Neuron (in vitro differentiated cells): ENCODE measurements around the gene B3GALNT1.

Experiments used
- H2AFZ ChIP-seq: one replicate; pipeline ENCODE4 v1.6.1; 2013; ENCODE audit warnings: low read depth, mild to moderate bottlenecking, inconsistent platforms, low read length, moderate library complexity
- H3K27me3 ChIP-seq: one replicate; pipeline ENCODE4 v1.6.1; 2013; ENCODE audit warnings: low read length; ENCODE audit not compliant: insufficient read depth
- H3K36me3 ChIP-seq: one replicate; pipeline ENCODE4 v1.6.1; 2013; ENCODE audit warnings: low read length; ENCODE audit not compliant: insufficient read depth
- H3K4me1 ChIP-seq: one replicate; pipeline ENCODE4 v1.6.1; 2013; ENCODE audit warnings: low read length; ENCODE audit not compliant: insufficient read depth
- H3K4me3 ChIP-seq: 2 replicates; pipeline ENCODE4 v1.5.1; 2013; ENCODE audit warnings: mild to moderate bottlenecking, low read length, moderate library complexity
- H3K9me3 ChIP-seq: one replicate; pipeline ENCODE4 v1.6.1; 2013; ENCODE audit warnings: low read length

B3GALNT1 gene, protein sequence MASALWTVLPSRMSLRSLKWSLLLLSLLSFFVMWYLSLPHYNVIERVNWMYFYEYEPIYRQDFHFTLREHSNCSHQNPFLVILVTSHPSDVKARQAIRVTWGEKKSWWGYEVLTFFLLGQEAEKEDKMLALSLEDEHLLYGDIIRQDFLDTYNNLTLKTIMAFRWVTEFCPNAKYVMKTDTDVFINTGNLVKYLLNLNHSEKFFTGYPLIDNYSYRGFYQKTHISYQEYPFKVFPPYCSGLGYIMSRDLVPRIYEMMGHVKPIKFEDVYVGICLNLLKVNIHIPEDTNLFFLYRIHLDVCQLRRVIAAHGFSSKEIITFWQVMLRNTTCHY

DNA sequence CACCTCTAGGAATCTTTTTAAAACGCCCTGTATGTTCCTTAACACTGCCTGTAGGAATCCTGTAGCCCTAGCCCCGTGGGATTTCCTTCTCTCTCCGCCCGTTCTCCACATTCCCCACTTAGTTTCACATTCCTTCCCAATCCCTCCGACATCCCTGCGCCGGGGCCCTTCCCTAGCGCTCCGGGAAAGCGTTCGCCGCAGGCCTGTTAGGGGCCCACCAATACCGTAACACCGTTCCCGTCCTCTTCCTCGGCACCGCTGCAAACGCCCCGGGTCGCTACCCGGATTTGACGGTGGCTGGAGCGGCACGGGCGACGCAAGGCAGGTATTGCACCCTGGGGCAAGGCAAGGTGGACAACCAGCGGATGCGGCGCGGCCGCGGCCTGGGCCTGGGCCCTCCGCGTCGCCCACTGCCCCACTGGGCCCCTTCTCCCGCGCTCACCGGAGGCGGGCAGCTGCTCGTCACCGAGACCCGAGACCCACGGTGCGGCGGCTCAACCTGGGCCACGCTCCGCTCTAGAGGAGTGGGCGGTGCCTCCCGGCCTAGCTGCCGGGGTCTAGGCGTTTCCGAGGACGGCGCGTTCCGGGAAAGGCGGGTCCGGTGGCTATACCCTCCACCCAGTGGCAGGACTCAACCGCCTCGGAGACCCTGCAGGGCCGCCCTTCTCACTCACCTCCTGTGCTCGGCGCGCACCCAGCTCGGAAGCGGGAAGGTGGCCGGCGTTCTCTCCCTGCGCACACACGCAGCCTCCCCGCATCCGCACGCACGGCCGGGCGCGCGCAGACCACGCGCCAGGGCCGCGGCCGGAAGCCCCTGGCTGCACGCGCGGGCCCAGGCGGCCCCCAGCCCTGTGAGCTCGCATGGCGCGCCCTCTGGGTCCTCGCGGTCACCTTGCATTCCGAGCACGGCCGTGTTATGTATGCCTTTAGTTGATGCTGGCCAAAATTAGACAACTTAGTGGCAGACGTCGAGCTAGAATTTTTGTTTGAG lies at the start of gene B3GALNT1:
B3GALNT1 (minus strand) TSS at position 789 of the 991 bp plus-strand sequence. CDS start 18,595 bp downstream, outside the sequence.
- no peaks in the 10 kb centered on the region for H3K4me1 ChIP-seq
- peaks cover 9% of the 10 kb centered on the region for H3K9me3 ChIP-seq
- no peaks in the 10 kb centered on the region for H3K27me3 ChIP-seq
- H3K4me3 ChIP-seq, result peak within 1 kb of the TSS; percentile 11
- H2AFZ ChIP-seq, result peak within 1 kb of the TSS; percentile 32
- no peaks in the 10 kb centered on the region for H3K36me3 ChIP-seq

DNA sequence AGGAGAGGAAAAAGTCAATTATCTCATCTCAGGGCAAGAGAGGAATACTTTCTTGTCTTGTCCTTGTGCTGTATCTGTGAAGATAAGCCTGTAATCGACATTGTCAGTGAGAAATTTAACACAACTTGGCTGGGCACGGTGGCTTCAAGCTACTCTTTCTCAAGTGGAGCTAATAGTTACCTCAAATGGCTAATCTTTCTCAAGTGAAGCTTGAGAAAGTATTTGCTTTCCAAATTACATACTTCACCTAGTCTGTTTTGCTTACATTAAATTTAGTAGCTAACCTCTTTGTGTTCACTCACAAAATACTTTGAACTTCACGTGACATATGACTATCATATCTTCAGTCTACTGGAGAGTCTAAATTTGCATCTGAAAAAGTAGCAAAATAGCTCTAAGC lies 48.3 kb upstream of the B3GALNT1 start:
- Histone ChIP-seq H3K36me3 (no peaks in the 10 kb centered on the region), H3K4me1 (no peaks in the 10 kb centered on the region), H3K9me3 (no peaks in the 10 kb centered on the region), H2AFZ (no peak overlapping the region), H3K4me3 (no peak overlapping the region), H3K27me3 (no peaks in the 10 kb centered on the region)

DNA sequence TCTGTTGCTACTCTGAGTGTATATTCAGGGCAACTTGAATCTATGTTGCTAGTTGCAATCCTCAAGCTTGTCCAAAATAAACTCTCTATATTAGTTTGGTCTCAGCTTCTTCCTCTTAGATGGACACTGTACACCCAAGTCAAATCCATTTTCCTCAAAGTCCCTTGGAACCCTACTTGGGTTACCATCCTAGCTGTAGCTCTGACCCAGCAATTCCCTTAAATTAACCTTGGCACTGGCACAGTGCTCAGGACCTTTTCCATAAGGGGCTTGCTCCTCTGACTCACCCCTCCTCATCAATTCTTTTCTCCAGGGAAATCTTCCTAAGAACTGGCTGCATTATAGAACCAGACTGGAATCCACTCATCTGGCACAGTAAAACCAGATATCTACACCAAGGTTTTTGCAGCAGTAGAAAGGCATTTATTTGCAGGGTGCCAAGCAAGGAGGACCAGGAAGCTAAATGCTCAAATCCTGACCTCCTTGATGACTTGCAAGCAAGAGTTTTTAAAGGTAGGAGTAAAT lies 44.9 kb upstream of the B3GALNT1 start:
- Histone ChIP-seq H3K36me3 (no peaks in the 10 kb centered on the region), H2AFZ (no peak overlapping the region), H3K27me3 (no peaks in the 10 kb centered on the region), H3K9me3 (no peaks in the 10 kb centered on the region), H3K4me3 (no peak overlapping the region), H3K4me1 (no peaks in the 10 kb centered on the region)

DNA sequence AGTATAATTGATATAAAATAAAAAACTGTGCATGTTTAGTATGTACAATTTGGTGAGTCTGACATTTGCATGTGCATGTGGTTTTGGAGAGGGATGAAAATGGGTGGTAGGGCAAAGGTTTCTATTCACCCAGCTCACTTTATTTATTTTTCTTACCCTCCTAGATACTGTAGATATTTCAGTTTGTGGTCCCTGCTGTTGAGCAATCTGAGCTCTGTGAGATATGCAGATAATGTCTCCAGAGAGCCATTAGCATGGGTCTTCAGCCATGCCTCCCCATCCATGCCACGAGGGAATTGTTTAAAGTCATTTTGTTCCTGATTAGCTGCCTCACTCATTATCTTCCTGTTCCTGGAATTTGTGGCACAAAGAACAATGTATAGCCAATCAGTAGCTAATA lies 44.4 kb upstream of the B3GALNT1 start:
- Histone ChIP-seq H3K27me3 (no peaks in the 10 kb centered on the region), H2AFZ (no peak overlapping the region), H3K4me1 (no peaks in the 10 kb centered on the region), H3K9me3 (no peaks in the 10 kb centered on the region), H3K36me3 (no peaks in the 10 kb centered on the region), H3K4me3 (no peak overlapping the region)

DNA sequence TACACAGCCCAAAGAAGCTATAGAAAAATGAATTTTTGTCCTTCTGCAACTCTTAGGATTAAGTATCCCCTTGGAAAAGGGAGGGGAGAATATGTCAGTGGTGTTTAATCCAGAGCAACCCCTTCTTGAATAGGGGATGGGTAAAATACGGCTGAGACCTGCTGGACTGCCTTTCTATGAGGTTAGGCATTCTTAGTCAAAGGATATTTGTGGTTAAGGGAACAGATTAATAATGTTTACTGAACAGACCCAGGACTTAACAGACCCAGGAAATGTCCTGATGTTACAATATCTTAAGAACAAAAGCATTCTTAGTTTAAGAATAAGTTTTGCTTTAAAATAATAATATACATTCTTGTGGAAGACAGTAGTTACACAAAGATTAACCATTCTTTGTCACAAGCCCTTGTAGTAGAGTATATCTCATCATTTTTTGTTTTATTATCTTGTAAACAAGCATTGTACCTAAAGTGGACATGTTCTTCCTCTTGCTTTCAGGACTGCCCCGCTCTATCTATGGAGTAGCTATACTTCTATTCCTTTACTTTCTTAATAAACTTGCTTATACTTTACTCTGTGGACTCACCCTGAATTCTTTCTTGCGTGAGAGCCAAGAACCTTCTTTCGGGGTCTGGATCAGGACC lies 43.8 kb upstream of the B3GALNT1 start:
- Histone ChIP-seq H3K27me3 (no peaks in the 10 kb centered on the region), H3K4me1 (no peaks in the 10 kb centered on the region), H3K4me3 (no peak overlapping the region), H2AFZ (no peak overlapping the region), H3K36me3 (no peaks in the 10 kb centered on the region), H3K9me3 (no peaks in the 10 kb centered on the region)

DNA sequence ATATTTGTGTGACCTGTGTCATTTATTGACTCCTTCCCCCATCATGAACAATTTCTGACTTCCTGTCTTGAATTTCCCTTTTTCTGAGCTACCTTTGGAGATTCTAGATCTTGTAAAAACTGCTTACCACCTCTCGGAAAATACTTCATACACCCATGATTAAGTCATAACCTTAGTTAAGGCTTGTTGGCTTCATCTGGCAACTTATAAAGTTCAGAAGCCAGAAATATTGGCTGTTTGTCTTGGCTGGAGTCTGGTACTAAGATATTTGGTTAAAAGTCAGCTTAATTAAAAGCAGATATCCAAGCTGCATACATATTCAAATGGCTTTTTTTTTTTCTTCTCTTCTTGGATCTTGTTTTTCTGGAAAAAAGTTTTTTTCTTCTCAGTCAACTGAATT lies 37.3 kb upstream of the B3GALNT1 start:
- Histone ChIP-seq H3K4me3 (no peak overlapping the region), H3K9me3 (no peaks in the 10 kb centered on the region), H3K36me3 (no peaks in the 10 kb centered on the region), H2AFZ (no peak overlapping the region), H3K4me1 (no peaks in the 10 kb centered on the region), H3K27me3 (no peaks in the 10 kb centered on the region)

DNA sequence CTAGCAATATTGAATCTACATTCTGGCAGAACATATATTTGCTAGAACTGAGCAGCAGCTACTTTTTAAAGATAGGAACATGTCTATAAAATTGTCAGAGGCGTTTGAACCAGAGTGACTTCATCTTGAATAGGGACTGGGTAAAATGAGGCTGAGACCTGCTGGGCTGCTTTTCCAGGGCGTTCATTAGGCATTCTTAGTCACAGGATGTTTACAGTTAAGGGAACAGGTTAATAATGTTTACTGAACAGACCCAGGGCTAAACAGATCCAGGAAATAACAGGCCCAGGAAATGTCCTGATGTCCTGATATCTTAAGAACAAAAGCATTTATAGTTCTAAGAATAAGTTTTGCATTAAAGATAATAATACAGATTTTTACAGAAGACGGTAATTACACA lies 34.5 kb upstream of the B3GALNT1 start:
- Histone ChIP-seq H3K4me3 (no peak overlapping the region), H3K27me3 (no peaks in the 10 kb centered on the region), H3K36me3 (no peaks in the 10 kb centered on the region), H2AFZ (no peak overlapping the region), H3K9me3 (no peaks in the 10 kb centered on the region), H3K4me1 (no peaks in the 10 kb centered on the region)

DNA sequence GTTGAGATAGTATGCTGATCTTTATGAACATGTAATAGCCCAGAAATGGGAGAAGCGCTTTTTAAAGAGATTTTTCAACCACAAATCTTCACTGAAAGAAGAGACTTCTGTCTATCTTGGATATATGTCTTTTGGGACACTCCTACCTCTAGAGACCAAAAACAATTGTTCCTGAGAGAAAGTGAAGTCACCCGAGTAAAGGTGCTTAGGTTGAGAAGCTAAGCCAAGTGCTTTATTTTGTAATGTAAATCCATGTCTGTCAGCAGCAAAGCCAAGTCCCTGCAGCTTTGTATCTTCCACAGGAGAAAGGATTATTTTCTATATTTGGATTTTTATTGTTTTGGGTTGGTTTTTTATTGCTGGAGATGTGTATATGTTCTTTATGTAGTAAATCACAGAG lies 32.1 kb upstream of the B3GALNT1 start:
- H3K9me3 ChIP-seq, result no peaks in the 10 kb centered on the region
- H3K4me3 ChIP-seq, result no peak overlapping the region
- no peaks in the 10 kb centered on the region for H3K36me3 ChIP-seq
- no peaks in the 10 kb centered on the region for H3K4me1 ChIP-seq
- H3K27me3 ChIP-seq, result no peaks in the 10 kb centered on the region
- no peak overlapping the region for H2AFZ ChIP-seq

DNA sequence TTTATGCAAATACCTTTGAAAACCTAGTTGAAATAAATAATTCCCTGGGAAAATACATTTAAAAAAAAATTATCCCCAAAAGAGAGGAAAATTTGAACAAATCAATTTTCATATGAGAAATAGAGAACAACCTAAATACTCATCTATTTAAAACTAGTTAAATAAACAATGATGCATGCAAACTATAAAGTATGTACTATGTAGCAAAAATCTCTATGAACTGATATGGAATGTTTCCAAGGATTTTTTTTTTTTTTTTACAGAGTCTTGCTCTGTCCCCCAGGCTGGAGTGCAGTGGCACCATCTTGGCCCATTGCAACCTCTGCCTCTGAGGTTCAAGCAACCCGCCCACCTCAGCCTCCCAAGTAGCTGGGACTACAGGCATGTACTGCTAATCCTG lies 27.2 kb upstream of the B3GALNT1 start:
- H3K27me3 ChIP-seq, result no peaks in the 10 kb centered on the region
- H3K4me3 ChIP-seq, result no peak overlapping the region
- no peaks in the 10 kb centered on the region for H3K36me3 ChIP-seq
- no peaks in the 10 kb centered on the region for H3K4me1 ChIP-seq
- no peaks in the 10 kb centered on the region for H3K9me3 ChIP-seq
- no peak overlapping the region for H2AFZ ChIP-seq

DNA sequence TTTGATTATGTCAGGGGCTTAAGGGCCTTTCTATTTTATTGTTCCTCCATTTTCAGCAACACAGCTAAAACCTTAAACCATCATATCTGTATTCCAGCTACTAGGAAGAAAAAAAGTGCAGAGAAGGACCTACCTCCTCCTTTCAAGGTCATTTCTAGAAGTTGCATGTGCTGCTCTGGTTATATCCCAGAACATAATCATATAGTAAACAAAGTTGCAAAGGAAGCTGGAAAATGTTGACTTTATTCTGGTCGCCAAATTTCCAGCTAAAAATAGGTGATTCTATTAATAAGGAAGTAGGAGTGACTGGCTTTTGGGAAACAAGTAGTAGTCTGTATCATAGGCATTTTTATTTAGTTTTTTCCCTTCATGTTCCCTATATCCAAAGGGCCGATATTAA lies 21.3 kb upstream of the B3GALNT1 start:
- no peaks in the 10 kb centered on the region for H3K4me1 ChIP-seq
- no peaks in the 10 kb centered on the region for H3K9me3 ChIP-seq
- no peaks in the 10 kb centered on the region for H3K27me3 ChIP-seq
- H2AFZ ChIP-seq, result no peak overlapping the region
- no peaks in the 10 kb centered on the region for H3K36me3 ChIP-seq
- H3K4me3 ChIP-seq, result no peak overlapping the region

DNA sequence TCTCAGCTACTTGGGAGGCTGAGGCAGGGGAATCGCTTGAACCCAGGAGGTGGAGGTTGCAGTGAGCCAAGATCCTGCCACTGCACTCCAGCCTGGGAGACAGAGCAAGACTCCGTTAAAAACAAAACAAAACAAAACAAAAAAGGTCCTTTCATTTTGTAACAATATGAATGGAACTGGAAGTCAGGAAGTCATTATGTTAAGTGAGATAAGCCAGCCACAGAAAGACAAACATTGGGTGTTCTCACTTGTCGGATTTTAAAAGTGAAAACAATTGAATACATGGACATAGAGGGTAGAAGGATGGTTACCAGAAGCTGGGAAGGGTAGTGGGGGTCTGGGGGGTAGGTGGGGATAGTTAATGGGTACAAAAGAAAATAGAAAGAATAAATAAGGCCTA lies 12.5 kb upstream of the B3GALNT1 start:
- Histone ChIP-seq H2AFZ (no peak overlapping the region), H3K9me3 (peaks cover 5% of the 10 kb centered on the region), H3K4me1 (no peaks in the 10 kb centered on the region), H3K4me3 (no peak overlapping the region), H3K27me3 (no peaks in the 10 kb centered on the region), H3K36me3 (no peaks in the 10 kb centered on the region)

DNA sequence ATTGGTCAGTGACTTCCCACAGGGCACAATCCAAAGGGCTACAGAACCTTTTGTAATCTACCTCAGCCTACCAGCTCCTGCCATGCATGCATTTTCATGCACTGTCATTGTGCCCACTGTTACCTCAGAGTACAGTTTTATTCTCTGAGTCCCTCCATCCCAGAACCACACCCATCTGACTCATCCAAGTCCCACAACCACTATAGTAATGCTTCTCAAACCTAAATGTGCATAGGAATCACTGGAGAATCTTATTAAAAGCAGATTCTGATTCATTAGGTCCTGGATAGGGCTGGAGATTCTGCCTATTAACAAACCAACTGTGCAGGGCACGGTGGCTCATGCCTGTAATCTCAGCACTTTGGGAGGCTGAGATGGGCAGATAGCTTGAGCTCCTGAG lies 3.7 kb upstream of the B3GALNT1 start:
- H3K36me3 ChIP-seq, result no peaks in the 10 kb centered on the region
- H3K27me3 ChIP-seq, result no peaks in the 10 kb centered on the region
- H3K4me1 ChIP-seq, result no peaks in the 10 kb centered on the region
- H2AFZ ChIP-seq, result no peak overlapping the region
- H3K4me3 ChIP-seq, result no peak overlapping the region
- H3K9me3 ChIP-seq, result peaks cover 9% of the 10 kb centered on the region

DNA sequence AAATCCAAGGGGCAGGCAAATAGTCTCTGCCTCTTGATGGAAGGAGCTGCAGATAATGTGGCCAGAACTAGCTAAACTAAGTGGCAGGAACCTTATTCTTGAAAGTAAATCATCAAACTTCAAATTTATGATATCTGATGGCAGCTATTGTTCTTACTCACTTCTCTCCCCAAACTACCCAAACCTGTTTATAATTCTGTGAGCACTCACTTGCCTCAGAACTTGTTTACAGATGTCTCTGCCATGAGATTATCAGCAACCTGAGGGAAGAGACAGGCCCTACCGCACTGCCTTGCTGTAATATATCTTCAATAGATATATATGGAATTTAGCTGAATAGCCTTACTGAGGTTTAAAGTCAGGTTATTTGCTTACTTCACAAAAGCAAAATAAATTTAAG lies 2.2 kb upstream of the B3GALNT1 start:
- no peaks in the 10 kb centered on the region for H3K27me3 ChIP-seq
- no peaks in the 10 kb centered on the region for H3K4me1 ChIP-seq
- no peak overlapping the region for H3K4me3 ChIP-seq
- H3K36me3 ChIP-seq, result no peaks in the 10 kb centered on the region
- H2AFZ ChIP-seq, result no peak overlapping the region
- H3K9me3 ChIP-seq, result peaks cover 9% of the 10 kb centered on the region
